K562 (cell line): ENCODE measurements around the gene SNX20.

Source experiments
- WHSC1 ChIP-seq: IDR thresholded peaks from one replicate; pipeline ENCODE4 v1.6.1; 2012; ENCODE audit warnings: low read length, control low read depth, inconsistent platforms
- XRCC4 ChIP-seq: IDR thresholded peaks from one replicate; pipeline ENCODE4 v1.6.1; 2011; ENCODE audit not compliant: insufficient read depth, insufficient read length; ENCODE audit errors: extremely low read depth

- TF ChIP-seq XRCC4 (no peak), WHSC1 (no peak)
Observed at GRCh38 chr16:50722405-50722737, 41.3 kb upstream of the SNX20 start.
